Epithelial cell of esophagus (primary cell): Measurements from ENCODE around the gene UEVLD.
A peak's percentile ranks its signal among the peaks of the same experiment; 100 is the strongest.

Experiments used
- DNase-seq: peaks from one replicate; pipeline ENCODE4 v3.0.0; 2010; ENCODE audit warnings: low read depth
- H3K4me3 ChIP-seq: 2 replicates; pipeline ENCODE4 v1.5.1; 2011; ENCODE audit warnings: mild to moderate bottlenecking, low read length, control low read depth
- CTCF ChIP-seq: IDR thresholded peaks from 2 replicates; pipeline ENCODE4 v1.5.1; 2011; ENCODE audit warnings: low read depth, mild to moderate bottlenecking, low read length, control low read depth, inconsistent platforms; ENCODE audit not compliant: insufficient read depth; ENCODE audit errors: missing control alignments

The UEVLD gene

GRCh38 chr11:18580113-18580766 lies 8.3 kb downstream of the UEVLD start:
- no peak for TF ChIP-seq CTCF
- H3K4me3 ChIP-seq: no peak overlapping the region
- no peak for DNase-seq

GRCh38 chr11:18578975-18579598 lies 9.4 kb downstream of the UEVLD start:
- no peak for DNase-seq
- TF ChIP-seq CTCF: no peak
- no peak overlapping the region for H3K4me3 ChIP-seq

- H3K4me3 ChIP-seq: no peak overlapping the region
- TF ChIP-seq CTCF: no peak
- DNase-seq: no peak
These were observed 13.2 kb downstream of the UEVLD start for GRCh38 chr11:18575361-18575760.

GRCh38 chr11:18567081-18567480 lies 21.5 kb downstream of the UEVLD start:
- DNase-seq: peak; percentile 24
- H3K4me3 ChIP-seq: no peak overlapping the region
- no peak for TF ChIP-seq CTCF

GRCh38 chr11:18566406-18566805 lies 22.1 kb downstream of the UEVLD start:
- H3K4me3 ChIP-seq: no peak overlapping the region
- peak; percentile 23 for DNase-seq
- TF ChIP-seq CTCF: no peak

- no peak overlapping the region for H3K4me3 ChIP-seq
- no peak for DNase-seq
- TF ChIP-seq CTCF: no peak
These were observed 24.4 kb downstream of the UEVLD start for GRCh38 chr11:18564149-18564548.
